Measurements from ENCODE around the gene GPR37. TPM values are rescaled to one million over a fixed set of nuclear protein-coding genes. Genes with fewer than 3 reads are reported as not detected.

The GPR37 gene
- total and polyA plus RNA-seq, 7 donors, result 0.09 to 0.89 (median 0.47) TPM

DNA sequence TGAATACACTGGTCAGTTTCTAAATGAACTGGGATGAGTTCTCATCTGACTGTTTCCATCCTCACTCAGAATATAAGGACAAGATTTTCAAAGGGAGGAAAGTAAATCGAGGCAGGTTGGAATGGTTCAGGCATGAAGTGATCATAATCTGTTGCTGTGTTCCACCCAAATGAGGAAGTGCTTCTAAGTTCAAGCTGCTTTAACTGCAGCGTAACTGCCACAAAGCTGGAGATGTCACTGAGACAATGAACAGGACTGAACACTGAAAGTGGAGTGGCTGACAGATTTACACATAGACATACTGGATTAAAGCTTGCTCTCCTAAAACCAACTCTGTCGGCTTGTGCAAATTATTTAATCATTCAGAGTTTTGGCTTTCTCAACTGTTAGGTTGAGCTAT is 66.6 kb downstream of the GPR37 start:
- no peaks in the 10 kb centered on the region for H3K4me1 ChIP-seq
- DNase-seq (no peak), ATAC-seq (no peak)
- H3K9me3 ChIP-seq, result no peaks in the 10 kb centered on the region
- TF ChIP-seq, protein P1, sequence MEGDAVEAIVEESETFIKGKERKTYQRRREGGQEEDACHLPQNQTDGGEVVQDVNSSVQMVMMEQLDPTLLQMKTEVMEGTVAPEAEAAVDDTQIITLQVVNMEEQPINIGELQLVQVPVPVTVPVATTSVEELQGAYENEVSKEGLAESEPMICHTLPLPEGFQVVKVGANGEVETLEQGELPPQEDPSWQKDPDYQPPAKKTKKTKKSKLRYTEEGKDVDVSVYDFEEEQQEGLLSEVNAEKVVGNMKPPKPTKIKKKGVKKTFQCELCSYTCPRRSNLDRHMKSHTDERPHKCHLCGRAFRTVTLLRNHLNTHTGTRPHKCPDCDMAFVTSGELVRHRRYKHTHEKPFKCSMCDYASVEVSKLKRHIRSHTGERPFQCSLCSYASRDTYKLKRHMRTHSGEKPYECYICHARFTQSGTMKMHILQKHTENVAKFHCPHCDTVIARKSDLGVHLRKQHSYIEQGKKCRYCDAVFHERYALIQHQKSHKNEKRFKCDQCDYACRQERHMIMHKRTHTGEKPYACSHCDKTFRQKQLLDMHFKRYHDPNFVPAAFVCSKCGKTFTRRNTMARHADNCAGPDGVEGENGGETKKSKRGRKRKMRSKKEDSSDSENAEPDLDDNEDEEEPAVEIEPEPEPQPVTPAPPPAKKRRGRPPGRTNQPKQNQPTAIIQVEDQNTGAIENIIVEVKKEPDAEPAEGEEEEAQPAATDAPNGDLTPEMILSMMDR (IDR thresholded peaks at IDR 0.05), result no peak
- H3K36me3 ChIP-seq (ENCODE audit: insufficient read depth in 1 of 2, low read depth in 1 of 2), result no peaks in the 10 kb centered on the region
- no peak overlapping the region for H3K27ac ChIP-seq
- no peaks in the 10 kb centered on the region for H3K27me3 ChIP-seq (ENCODE audit: insufficient read depth in 3 of 3, low read length in 2 of 3)
- H3K4me3 ChIP-seq, result no peak overlapping the region
- 31 to 60% (median 45%) methylated on average over 3 of the region's 3 CpGs for WGBS, 3 donors
- intact Hi-C loops (cut with DNase I), result no loop called here

DNA sequence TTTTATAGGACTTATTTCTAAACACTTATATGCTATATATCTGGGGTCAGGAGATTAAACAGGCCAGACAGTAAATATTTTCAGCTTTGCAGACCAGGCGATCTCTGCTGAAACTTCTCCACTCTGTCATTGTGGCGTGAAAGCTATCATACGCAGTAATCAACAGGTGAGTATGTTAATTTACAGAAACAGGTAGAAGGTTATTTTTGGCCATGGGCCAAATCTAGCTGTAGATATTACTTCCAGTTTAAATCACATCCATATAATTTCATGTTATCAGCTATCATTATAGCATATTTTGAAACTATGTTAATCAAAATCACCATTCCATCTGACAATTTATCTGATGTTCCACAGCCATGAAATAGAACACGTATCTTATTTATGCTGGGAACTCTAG is 67.8 kb downstream of the GPR37 start:
- TF ChIP-seq, protein P1 (IDR thresholded peaks at IDR 0.05), result no peak
- Histone ChIP-seq H3K36me3 (ENCODE audit: insufficient read depth in 1 of 2, low read depth in 1 of 2) (no peaks in the 10 kb centered on the region), H3K4me3 (no peak overlapping the region), H3K27me3 (ENCODE audit: insufficient read depth in 3 of 3, low read length in 2 of 3) (no peaks in the 10 kb centered on the region), H3K4me1 (no peaks in the 10 kb centered on the region), H3K27ac (no peak overlapping the region), H3K9me3 (no peaks in the 10 kb centered on the region)
- WGBS, 3 donors, result 88 to 94% (median 92%) methylated on average over 4 of the region's 4 CpGs
- intact Hi-C loops (cut with DNase I), result no loop called here
- ATAC-seq (no peak), DNase-seq (no peak)

Other genes with a start within 250 kb of the GPR37 start
- 1 to 10 TPM; 6.1 to 9.1 (median 6.9) TPM for gene POT1, start 164.0 kb upstream of the GPR37 start, total RNA-seq
- 1 to 10 TPM; 4.1 to 7.8 (median 6.0) TPM for gene POT1, start 164.0 kb upstream of the GPR37 start, polyA plus RNA-seq

All from psoas muscle (tissue), 8 donors.